H1 (cell line): Measurements from ENCODE around the gene HMGA1. TPM values are rescaled to one million over a fixed set of nuclear protein-coding genes. Genes with fewer than 3 reads are reported as not detected.

Source experiments
- CTCF ChIA-PET: fragments of 300-600 bp; sonication (Branson Sonifier 250); formaldehyde crosslinking; loops from one replicate; lab custom pipeline; 2021; ENCODE audit not compliant: partially characterized antibody; lab: Charles Lee
- POLR2A ChIA-PET: fragments of 300-600 bp; sonication (Branson Sonifier 250); formaldehyde crosslinking; loops from one replicate; lab custom pipeline; 2021; ENCODE audit warnings: inconsistent platforms; ENCODE audit not compliant: partially characterized antibody; lab: Charles Lee
- DNase-seq, 2 experiments: peaks; one replicate each; pipeline versions ENCODE4 v3.0.0 to v3.0.0-alpha.2; 2010 to 2022; ENCODE audit warnings: low spot score in 2 of 2, low read depth in 1 of 2, mixed read lengths in 1 of 2
- FAIRE-seq: peaks from 2 replicates; lab custom pipeline; 2011; peaks lifted over from hg19 to GRCh38; lab: Jason Lieb, UNC
- H2AFZ ChIP-seq: 2 replicates; pipeline ENCODE4 v1.8.1; 2012; ENCODE audit warnings: low read length, inconsistent platforms
- H2AK5ac ChIP-seq: 2 replicates; pipeline ENCODE4 v1.6.1; 2013; ENCODE audit warnings: low read depth, low read length
- H2BK120ac ChIP-seq: replicated peaks from 2 replicates; pipeline ENCODE3; 2013; ENCODE audit warnings: low read depth, low read length, inconsistent platforms
- H2BK12ac ChIP-seq: 2 replicates; pipeline ENCODE4 v1.6.1; 2013; ENCODE audit warnings: low read depth, low read length
- H2BK15ac ChIP-seq: 2 replicates; pipeline ENCODE4 v1.6.1; 2013; ENCODE audit warnings: low read length
- H2BK20ac ChIP-seq: 2 replicates; pipeline ENCODE4 v1.6.1; 2013; ENCODE audit warnings: low read length
- H2BK5ac ChIP-seq: 2 replicates; pipeline ENCODE4 v1.6.1; 2013; ENCODE audit warnings: low read depth, low read length
- H3K14ac ChIP-seq: 2 replicates; pipeline ENCODE4 v1.6.1; 2013; ENCODE audit warnings: inconsistent platforms; ENCODE audit not compliant: insufficient read length
- H3K18ac ChIP-seq: 2 replicates; pipeline ENCODE4 v1.6.1; 2013; ENCODE audit warnings: low read length; ENCODE audit errors: extremely low read depth
- H3K23ac ChIP-seq: 2 replicates; pipeline ENCODE4 v1.6.1; 2013; ENCODE audit warnings: inconsistent platforms; ENCODE audit not compliant: insufficient read length
- H3K23me2 ChIP-seq: 2 replicates; pipeline ENCODE4 v1.6.1; 2013; ENCODE audit warnings: low read depth, low read length
- H3K27ac ChIP-seq: 2 replicates; pipeline ENCODE4 v1.6.1; 2011; ENCODE audit warnings: low read depth, low read length, inconsistent platforms
- H3K27me3 ChIP-seq, 4 experiments: replicated peaks in 1 of 4; 1 replicate in 1 of 4; 2 replicates in 3 of 4; pipeline versions ENCODE4 v1.6.1 to v1.8.1; 2011 to 2013; ENCODE audit warnings: low read length in 3 of 4, mild to moderate bottlenecking in 3 of 4, inconsistent platforms in 2 of 4, mixed read lengths in 2 of 4, moderate library complexity in 1 of 4; ENCODE audit not compliant: control insufficient read depth in 3 of 4, insufficient read depth in 3 of 4; ENCODE audit errors: extremely low read depth in 1 of 4
- H3K36me3 ChIP-seq, 4 experiments: 2 replicates each; pipeline versions ENCODE4 v1.6.1 to v1.8.1; 2011 to 2013; ENCODE audit warnings: mild to moderate bottlenecking in 4 of 4, low read length in 3 of 4, moderate library complexity in 2 of 4, control low read depth in 1 of 4, inconsistent platforms in 1 of 4; ENCODE audit not compliant: insufficient read depth in 4 of 4, control insufficient read depth in 2 of 4
- H3K4ac ChIP-seq: replicated peaks from 2 replicates; pipeline ENCODE3; 2013; ENCODE audit warnings: low read length, low read depth, mixed read lengths, inconsistent platforms; ENCODE audit not compliant: insufficient read length
- H3K4me1 ChIP-seq, 4 experiments: replicated peaks in 1 of 4; 1 replicate in 1 of 4; 2 replicates in 3 of 4; pipeline versions ENCODE4 v1.6.1 to v1.8.1; 2011 to 2013; ENCODE audit warnings: low read length in 3 of 4, inconsistent platforms in 2 of 4, mixed read lengths in 1 of 4; ENCODE audit not compliant: insufficient read depth in 4 of 4, control insufficient read depth in 3 of 4
- H3K4me2 ChIP-seq, 2 experiments: 2 replicates each; pipeline versions ENCODE4 v1.6.1 to v1.8.1; 2011 to 2013; ENCODE audit warnings: low read depth in 2 of 2, low read length in 2 of 2, control low read depth in 1 of 2, inconsistent platforms in 1 of 2, mild to moderate bottlenecking in 1 of 2; ENCODE audit not compliant: insufficient read depth in 1 of 2
- H3K4me3 ChIP-seq, 4 experiments: fragments of 200-600, 300-600 bp in 1 of 4; sonication (generic), shearing (Covaris generic), sonication (Bioruptor Twin) in 1 of 4; 2 replicates each; pipeline versions ENCODE4 v1.5.1 to v1.8.1; 2011 to 2016; ENCODE audit warnings: low read length in 4 of 4, low read depth in 3 of 4, control low read depth in 2 of 4, inconsistent platforms in 2 of 4, mild to moderate bottlenecking in 2 of 4, mixed read lengths in 1 of 4, moderate library complexity in 1 of 4; ENCODE audit not compliant: insufficient read depth in 2 of 4; ENCODE audit errors: extremely low read depth in 1 of 4
- H3K56ac ChIP-seq: replicated peaks from 2 replicates; pipeline ENCODE3; 2013; ENCODE audit warnings: low read depth, mild to moderate bottlenecking, mixed read lengths, low read length, inconsistent platforms; ENCODE audit not compliant: insufficient read length
- H3K79me1 ChIP-seq: 2 replicates; pipeline ENCODE4 v1.6.1; 2013; ENCODE audit warnings: low read depth, low read length, control low read depth
- H3K79me2 ChIP-seq, 2 experiments: 2 replicates each; pipeline versions ENCODE4 v1.6.1 to v1.8.1; 2012 to 2013; ENCODE audit warnings: low read length in 2 of 2, mild to moderate bottlenecking in 2 of 2, inconsistent platforms in 1 of 2; ENCODE audit not compliant: insufficient read depth in 2 of 2, control insufficient read depth in 1 of 2
- H3K9ac ChIP-seq, 4 experiments: replicated peaks in 1 of 4; 1 replicate in 1 of 4; 2 replicates in 3 of 4; pipeline versions ENCODE4 v1.6.1 to v1.8.1; 2011 to 2013; ENCODE audit warnings: low read depth in 3 of 4, low read length in 3 of 4, control low read depth in 2 of 4, mild to moderate bottlenecking in 2 of 4, moderate library complexity in 2 of 4, inconsistent platforms in 1 of 4; ENCODE audit errors: extremely low read depth in 1 of 4
- H3K9me3 ChIP-seq, 2 experiments: 2 replicates each; pipeline versions ENCODE4 v1.6.1 to v1.8.1; 2012 to 2013; ENCODE audit warnings: mild to moderate bottlenecking in 2 of 2, moderate library complexity in 2 of 2, control low read depth in 1 of 2, inconsistent platforms in 1 of 2, low read depth in 1 of 2, low read length in 1 of 2, mixed read lengths in 1 of 2; ENCODE audit not compliant: insufficient read depth in 2 of 2
- H4K20me1 ChIP-seq, 2 experiments: replicated peaks in 1 of 2; 2 replicates each; pipeline versions ENCODE3 to v1.8.1; 2011 to 2013; ENCODE audit warnings: inconsistent platforms in 2 of 2, low read length in 2 of 2, mild to moderate bottlenecking in 1 of 2; ENCODE audit not compliant: insufficient read depth in 2 of 2, control insufficient read depth in 1 of 2
- H4K5ac ChIP-seq: 2 replicates; pipeline ENCODE4 v1.6.1; 2013; ENCODE audit warnings: low read length, low read depth, mixed read lengths, inconsistent platforms; ENCODE audit not compliant: insufficient read length
- H4K8ac ChIP-seq: 2 replicates; pipeline ENCODE4 v1.8.0; 2013; ENCODE audit warnings: mild to moderate bottlenecking, moderate library complexity, low read length, inconsistent platforms; ENCODE audit not compliant: insufficient read depth; ENCODE audit errors: extremely low read depth
- H4K91ac ChIP-seq: replicated peaks from 2 replicates; pipeline ENCODE3; 2013; ENCODE audit warnings: low read length, mixed read lengths, inconsistent platforms; ENCODE audit not compliant: insufficient read length
- POLR2A ChIP-seq, 2 experiments: IDR thresholded peaks; 1 replicate in 1 of 2; 2 replicates in 1 of 2; pipeline ENCODE4 v1.6.1; 2011; ENCODE audit warnings: low read depth in 2 of 2, low read length in 2 of 2, mild to moderate bottlenecking in 2 of 2; ENCODE audit errors: control extremely low read depth in 1 of 2
- WGBS, 2 experiments: shearing (Covaris generic) in 1 of 2; methylation state at CpG; one replicate each; pipeline versions ENCODE4 v1.1.6 to v1.1.7; 2013 to 2015; ENCODE audit warnings: low lambda C conversion rate in 2 of 2, mixed read lengths in 2 of 2, inconsistent platforms in 1 of 2, low coverage in 1 of 2, missing lambda C conversion rate in 1 of 2; ENCODE audit not compliant: insufficient replicate concordance in 2 of 2, insufficient coverage in 1 of 2, insufficient read length in 1 of 2; ENCODE audit errors: extremely low coverage in 1 of 2, missing lambda C conversion rate in 1 of 2; 5-methylcytosine and 5-hydroxymethylcytosine counted together
- polyA plus RNA-seq, 7 experiments: library from polyadenylated mRNA; depleted of rRNA in 3 of 7; stranded (reverse) in 5 of 7; unstranded in 2 of 7; fragments of >200 nt in 5 of 7; fragments of 200-250 nt in 2 of 7; gene quantifications; 1 replicate in 5 of 7; 2 replicates in 1 of 7; 4 replicates in 1 of 7; pipeline versions ENCODE4 v1.2.1 to v1.2.3, GENCODE V29; 2011 to 2013; ENCODE audit warnings: missing spikeins in 2 of 7, mixed read lengths in 2 of 7
- total RNA-seq: library from RNA; stranded (reverse); fragmentation: NEBNext Ultra II Directional; extraction: Animal tissue kit (Norgen Biotek cat#: 25700); gene quantifications from 2 replicates; pipeline ENCODE4 v1.2.1, GENCODE V29; 2021
- TF ChIP-seq, protein P1 (sequence below): IDR thresholded peaks from 2 replicates; pipeline ENCODE4 v1.6.1; 2012; ENCODE audit warnings: inconsistent platforms

HMGA1 gene
- total and polyA plus RNA-seq, 2 of the 8 experiments (the other 6 are each of a cell fraction or from before 2014, with no cell fraction given): 1,557 to 2,636 TPM

DNA sequence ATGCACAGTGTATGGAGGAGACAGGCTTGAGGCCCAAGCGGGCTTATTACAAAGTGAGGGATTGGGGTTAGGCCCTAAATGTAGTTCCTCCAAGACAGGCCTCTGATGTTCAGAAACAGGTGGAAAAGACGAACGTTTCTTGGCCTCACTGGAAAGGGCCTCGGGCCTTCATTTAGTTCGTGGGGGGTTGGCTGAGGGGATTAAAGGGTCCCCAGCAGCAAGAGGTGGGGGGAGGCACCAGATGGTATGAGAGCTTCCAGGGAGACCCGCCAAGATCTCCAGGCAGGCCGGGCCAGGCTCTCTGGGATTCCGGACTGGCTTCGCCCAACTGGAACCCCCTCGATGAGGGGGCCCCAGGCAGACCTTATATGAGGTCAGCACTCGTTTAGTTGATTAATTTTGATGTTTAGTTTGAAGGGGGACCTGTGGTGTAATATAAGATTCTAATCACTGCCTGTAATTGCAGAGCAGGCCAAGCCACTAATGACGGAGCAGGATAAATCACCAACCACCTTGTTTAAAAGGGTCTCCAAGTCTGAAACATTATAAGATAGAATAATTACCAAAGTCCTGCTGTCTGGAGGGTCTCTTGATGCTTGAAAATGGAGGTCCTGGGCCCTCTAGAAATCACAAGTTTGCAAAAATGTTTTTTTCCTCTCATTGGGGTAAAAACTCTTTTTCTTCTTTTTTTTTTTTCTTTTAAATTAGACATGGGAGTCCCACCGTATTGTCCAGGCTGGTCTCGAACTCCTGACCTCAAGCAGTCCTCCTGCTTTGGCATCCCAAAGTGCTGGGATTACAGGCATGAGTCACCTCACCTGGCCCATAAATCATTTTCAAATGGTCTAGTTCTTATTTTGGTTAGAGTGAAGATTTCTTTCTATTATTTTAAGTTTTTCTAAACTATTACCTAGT is 2.2 kb downstream of the HMGA1 start:
- Histone ChIP-seq H3K27me3 (no peaks in the 10 kb centered on the region), H3K9ac (peak overlapping the region; percentile 51 to 98 (median 87)), H3K14ac (no peak overlapping the region), H2AFZ (no peak overlapping the region), H3K4me3 (peak overlapping the region; percentile 86 to 100 (median 98)), H4K91ac (no peak overlapping the region), H3K27ac (peak overlapping the region; percentile 92), H3K79me2 (peaks cover 38 to 54% of the 10 kb centered on the region in 2 experiments), H3K23ac (no peak overlapping the region), H4K8ac (0 out of 2 replicates have a peak overlapping the region, but pooled peaks have one; percentile 7), H2BK12ac (no peak overlapping the region), H3K18ac (peak overlapping the region; percentile 3; the same call in 1 of the 2 replicates), H3K4me1 (peaks cover 10 to 49% (median 29%) of the 10 kb centered on the region in 4 experiments), H4K20me1 (peaks cover 49 to 51% of the 10 kb centered on the region in 2 experiments), H3K9me3 (no peaks in the 10 kb centered on the region), H2BK5ac (0 out of 2 replicates have a peak overlapping the region, but pooled peaks have one; percentile 3), H2BK15ac (no peak overlapping the region), H3K4me2 (peak overlapping the region; percentile 81 to 89), H3K36me3 (peaks cover 34 to 54% (median 45%) of the 10 kb centered on the region in 4 experiments), H2AK5ac (no peak overlapping the region), H3K4ac (no peak overlapping the region)
- POLR2A ChIA-PET: interaction anchor here (0.6 to 11.0 kb wide), 9 partner anchors 10 to 266 kb away, joined by 3 to 212 read pairs (median 5); partner anchors contain the start of gene RPS10
- DNase-seq (no peak), FAIRE-seq (no peak)
- WGBS, 2 experiments: 16% methylated on average over 14 of the region's 14 CpGs; no CpG with 5 or more reads in 1 of the 2 experiments
- CTCF ChIA-PET: no interaction called here
- peak in 1 of 2 experiments; percentile 52; a peak in 1 of 3 replicates for TF ChIP-seq POLR2A (IDR thresholded peaks at IDR 0.05; ENCODE audit: control extremely low read depth in 1 of 2, low read depth in 2 of 2, low read length in 2 of 2)
- TF ChIP-seq, protein P1, sequence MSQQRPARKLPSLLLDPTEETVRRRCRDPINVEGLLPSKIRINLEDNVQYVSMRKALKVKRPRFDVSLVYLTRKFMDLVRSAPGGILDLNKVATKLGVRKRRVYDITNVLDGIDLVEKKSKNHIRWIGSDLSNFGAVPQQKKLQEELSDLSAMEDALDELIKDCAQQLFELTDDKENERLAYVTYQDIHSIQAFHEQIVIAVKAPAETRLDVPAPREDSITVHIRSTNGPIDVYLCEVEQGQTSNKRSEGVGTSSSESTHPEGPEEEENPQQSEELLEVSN: no peak
- TF ChIP-seq, all 59 proteins: peak for 1
- H3K79me1 ChIP-seq: peaks cover 12% of the 10 kb centered on the region
- H2BK20ac ChIP-seq: no peak overlapping the region
- H3K56ac ChIP-seq: peak overlapping the region; percentile 7
- H2BK120ac ChIP-seq: no peak overlapping the region
- H3K23me2 ChIP-seq: peaks cover 12% of the 10 kb centered on the region
- peak overlapping the region; percentile 4 for H4K5ac ChIP-seq
